HEK293 (cell line): Measurements from ENCODE around the gene KDM4D.

Experiments
- KLF1 ChIP-seq: fragments of 450-650 bp; formaldehyde crosslinking; IDR thresholded peaks from 2 replicates; pipeline ENCODE4 v1.5.1; 2016; ENCODE audit warnings: missing biosample characterization, missing genetic modification characterization
- OVOL3 ChIP-seq: fragments of 450-650 bp; formaldehyde crosslinking; IDR thresholded peaks from 2 replicates; pipeline ENCODE4 v1.5.1; 2016; ENCODE audit warnings: missing biosample characterization, missing genetic modification characterization
- ZNF561 ChIP-seq: fragments of 450-650 bp; IDR thresholded peaks from 2 replicates; pipeline ENCODE4 v1.5.1; 2018; ENCODE audit warnings: missing biosample characterization, missing genetic modification characterization, borderline replicate concordance
- TF ChIP-seq, protein P1 (sequence below): fragments of 450-650 bp; formaldehyde crosslinking; IDR thresholded peaks from 2 replicates; pipeline ENCODE4 v1.5.1; 2016; ENCODE audit warnings: missing biosample characterization, missing genetic modification characterization
- TF ChIP-seq, protein P2 (sequence below): fragments of 450-650 bp; formaldehyde crosslinking; IDR thresholded peaks from 2 replicates; pipeline ENCODE4 v1.5.1; 2016; ENCODE audit warnings: missing biosample characterization, missing genetic modification characterization
- TF ChIP-seq, protein P3 (sequence below): fragments of 450-650 bp; formaldehyde crosslinking; IDR thresholded peaks from 2 replicates; pipeline ENCODE4 v1.5.1; 2017; ENCODE audit warnings: missing biosample characterization, missing genetic modification characterization

DNA sequence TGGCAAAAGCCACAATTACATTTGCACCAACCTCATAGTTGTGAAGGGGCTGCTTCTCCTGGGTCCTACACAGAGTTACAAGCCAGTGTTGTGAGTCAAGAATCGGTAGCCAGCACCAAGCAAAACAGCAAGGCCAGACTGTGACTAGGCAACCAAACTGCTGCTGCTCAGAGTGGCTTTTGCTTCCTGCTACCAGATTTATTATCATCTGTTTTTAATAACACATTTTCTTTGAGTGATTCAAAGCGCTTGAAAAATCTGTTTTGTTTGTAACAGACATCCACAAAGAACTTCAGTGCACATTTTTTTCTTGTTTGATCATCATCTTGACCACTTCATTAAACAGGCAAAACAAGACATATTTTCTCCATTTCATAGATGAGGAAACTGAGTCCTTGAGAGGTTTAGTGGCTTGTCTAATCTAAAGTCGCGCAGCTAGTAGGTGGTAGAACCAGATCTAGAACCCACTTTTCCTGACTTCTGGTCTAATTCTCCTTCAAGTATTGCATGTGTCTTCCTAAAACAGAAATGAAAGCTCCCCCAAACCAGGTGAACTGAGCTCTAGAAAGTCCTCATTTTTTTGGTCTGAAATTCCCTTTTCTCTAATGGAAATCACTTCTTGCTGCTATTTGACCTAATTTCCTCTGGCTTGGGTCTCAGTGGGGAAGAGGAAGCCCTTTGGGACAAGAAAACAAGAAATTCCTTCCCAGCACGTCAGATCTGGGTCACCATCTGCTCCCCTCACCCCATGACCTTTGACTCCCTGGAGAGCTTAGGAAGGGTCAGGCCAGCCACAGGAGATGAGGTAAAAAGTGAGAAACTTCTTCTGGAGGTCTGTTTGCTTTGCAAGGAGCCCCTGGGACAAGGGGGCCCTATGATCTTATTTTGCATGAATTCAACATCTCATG lies 40.0 kb upstream of the KDM4D start:
- TF ChIP-seq, protein P1, sequence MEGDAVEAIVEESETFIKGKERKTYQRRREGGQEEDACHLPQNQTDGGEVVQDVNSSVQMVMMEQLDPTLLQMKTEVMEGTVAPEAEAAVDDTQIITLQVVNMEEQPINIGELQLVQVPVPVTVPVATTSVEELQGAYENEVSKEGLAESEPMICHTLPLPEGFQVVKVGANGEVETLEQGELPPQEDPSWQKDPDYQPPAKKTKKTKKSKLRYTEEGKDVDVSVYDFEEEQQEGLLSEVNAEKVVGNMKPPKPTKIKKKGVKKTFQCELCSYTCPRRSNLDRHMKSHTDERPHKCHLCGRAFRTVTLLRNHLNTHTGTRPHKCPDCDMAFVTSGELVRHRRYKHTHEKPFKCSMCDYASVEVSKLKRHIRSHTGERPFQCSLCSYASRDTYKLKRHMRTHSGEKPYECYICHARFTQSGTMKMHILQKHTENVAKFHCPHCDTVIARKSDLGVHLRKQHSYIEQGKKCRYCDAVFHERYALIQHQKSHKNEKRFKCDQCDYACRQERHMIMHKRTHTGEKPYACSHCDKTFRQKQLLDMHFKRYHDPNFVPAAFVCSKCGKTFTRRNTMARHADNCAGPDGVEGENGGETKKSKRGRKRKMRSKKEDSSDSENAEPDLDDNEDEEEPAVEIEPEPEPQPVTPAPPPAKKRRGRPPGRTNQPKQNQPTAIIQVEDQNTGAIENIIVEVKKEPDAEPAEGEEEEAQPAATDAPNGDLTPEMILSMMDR (tag by site-specific recombination): no peak
- TF ChIP-seq, protein P2, sequence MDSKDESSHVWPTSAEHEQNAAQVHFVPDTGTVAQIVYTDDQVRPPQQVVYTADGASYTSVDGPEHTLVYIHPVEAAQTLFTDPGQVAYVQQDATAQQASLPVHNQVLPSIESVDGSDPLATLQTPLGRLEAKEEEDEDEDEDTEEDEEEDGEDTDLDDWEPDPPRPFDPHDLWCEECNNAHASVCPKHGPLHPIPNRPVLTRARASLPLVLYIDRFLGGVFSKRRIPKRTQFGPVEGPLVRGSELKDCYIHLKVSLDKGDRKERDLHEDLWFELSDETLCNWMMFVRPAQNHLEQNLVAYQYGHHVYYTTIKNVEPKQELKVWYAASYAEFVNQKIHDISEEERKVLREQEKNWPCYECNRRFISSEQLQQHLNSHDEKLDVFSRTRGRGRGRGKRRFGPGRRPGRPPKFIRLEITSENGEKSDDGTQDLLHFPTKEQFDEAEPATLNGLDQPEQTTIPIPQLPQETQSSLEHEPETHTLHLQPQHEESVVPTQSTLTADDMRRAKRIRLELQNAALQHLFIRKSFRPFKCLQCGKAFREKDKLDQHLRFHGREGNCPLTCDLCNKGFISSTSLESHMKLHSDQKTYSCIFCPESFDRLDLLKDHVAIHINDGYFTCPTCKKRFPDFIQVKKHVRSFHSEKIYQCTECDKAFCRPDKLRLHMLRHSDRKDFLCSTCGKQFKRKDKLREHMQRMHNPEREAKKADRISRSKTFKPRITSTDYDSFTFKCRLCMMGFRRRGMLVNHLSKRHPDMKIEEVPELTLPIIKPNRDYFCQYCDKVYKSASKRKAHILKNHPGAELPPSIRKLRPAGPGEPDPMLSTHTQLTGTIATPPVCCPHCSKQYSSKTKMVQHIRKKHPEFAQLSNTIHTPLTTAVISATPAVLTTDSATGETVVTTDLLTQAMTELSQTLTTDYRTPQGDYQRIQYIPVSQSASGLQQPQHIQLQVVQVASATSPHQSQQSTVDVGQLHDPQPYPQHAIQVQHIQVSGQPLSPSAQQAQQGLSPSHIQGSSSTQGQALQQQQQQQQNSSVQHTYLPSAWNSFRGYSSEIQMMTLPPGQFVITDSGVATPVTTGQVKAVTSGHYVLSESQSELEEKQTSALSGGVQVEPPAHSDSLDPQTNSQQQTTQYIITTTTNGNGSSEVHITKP (tag by site-specific recombination): no peak
- TF ChIP-seq KLF1 (no peak), OVOL3 (tag by site-specific recombination) (no peak), ZNF561 (tag by site-specific recombination) (no peak)
- TF ChIP-seq, protein P3, sequence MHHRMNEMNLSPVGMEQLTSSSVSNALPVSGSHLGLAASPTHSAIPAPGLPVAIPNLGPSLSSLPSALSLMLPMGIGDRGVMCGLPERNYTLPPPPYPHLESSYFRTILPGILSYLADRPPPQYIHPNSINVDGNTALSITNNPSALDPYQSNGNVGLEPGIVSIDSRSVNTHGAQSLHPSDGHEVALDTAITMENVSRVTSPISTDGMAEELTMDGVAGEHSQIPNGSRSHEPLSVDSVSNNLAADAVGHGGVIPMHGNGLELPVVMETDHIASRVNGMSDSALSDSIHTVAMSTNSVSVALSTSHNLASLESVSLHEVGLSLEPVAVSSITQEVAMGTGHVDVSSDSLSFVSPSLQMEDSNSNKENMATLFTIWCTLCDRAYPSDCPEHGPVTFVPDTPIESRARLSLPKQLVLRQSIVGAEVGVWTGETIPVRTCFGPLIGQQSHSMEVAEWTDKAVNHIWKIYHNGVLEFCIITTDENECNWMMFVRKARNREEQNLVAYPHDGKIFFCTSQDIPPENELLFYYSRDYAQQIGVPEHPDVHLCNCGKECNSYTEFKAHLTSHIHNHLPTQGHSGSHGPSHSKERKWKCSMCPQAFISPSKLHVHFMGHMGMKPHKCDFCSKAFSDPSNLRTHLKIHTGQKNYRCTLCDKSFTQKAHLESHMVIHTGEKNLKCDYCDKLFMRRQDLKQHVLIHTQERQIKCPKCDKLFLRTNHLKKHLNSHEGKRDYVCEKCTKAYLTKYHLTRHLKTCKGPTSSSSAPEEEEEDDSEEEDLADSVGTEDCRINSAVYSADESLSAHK (tag by site-specific recombination): no peak
